SK-N-SH (cell line): ENCODE data around the gene GDAP2. TPM values are rescaled to one million over a fixed set of nuclear protein-coding genes. Genes with fewer than 3 reads are reported as not detected.

Experiments
- CTCF ChIA-PET: fragments of 300-600, 350-600 bp; formaldehyde crosslinking; extraction: SDS; loops from one replicate; lab custom pipeline; 2021; lab: Yijun Ruan, JAX
- POLR2A ChIA-PET: fragments of 350-600 bp; sonication (Branson Sonifier 250); formaldehyde crosslinking; extraction: SDS; loops from one replicate; lab custom pipeline; 2020; ENCODE audit warnings: antibody characterized with exemption, inconsistent platforms; lab: Yijun Ruan, JAX
- DNase-seq: peaks from one replicate; pipeline ENCODE4 v3.0.0; 2012
- H2AFZ ChIP-seq: fragments of 200-600 bp; sonication (generic); 2 replicates; pipeline ENCODE4 v1.8.1; 2016; ENCODE audit warnings: antibody characterized with exemption, mild to moderate bottlenecking, low read depth
- H3F3A ChIP-seq: fragments of 200-600 bp; sonication (generic); replicated peaks from 2 replicates; pipeline ENCODE3; 2016; ENCODE audit warnings: antibody characterized with exemption, mild to moderate bottlenecking; ENCODE audit not compliant: insufficient read depth
- H3K27ac ChIP-seq, 2 experiments: fragments of 200-500 bp in 1 of 2; fragments of 200-600 bp in 1 of 2; sonication (Bioruptor generic) in 1 of 2; sonication (generic), shearing (Covaris generic) in 1 of 2; 2 replicates each; pipeline versions ENCODE4 v1.5.1 to v1.6.1; 2014 to 2016; ENCODE audit warnings: low read depth in 2 of 2, inconsistent platforms in 1 of 2, low read length in 1 of 2, mild to moderate bottlenecking in 1 of 2, mixed read lengths in 1 of 2
- H3K27me3 ChIP-seq: fragments of 200-600 bp; sonication (generic), shearing (Covaris generic); 2 replicates; pipeline ENCODE4 v1.6.1; 2016; ENCODE audit warnings: mixed run types; ENCODE audit not compliant: insufficient read depth
- H3K36me3 ChIP-seq, 2 experiments: fragments of 200-500 bp in 1 of 2; fragments of 200-600 bp in 1 of 2; sonication (Bioruptor generic) in 1 of 2; sonication (generic) in 1 of 2; replicated peaks in 1 of 2; 2 replicates each; pipeline versions ENCODE3 to v1.5.1; 2014 to 2016; ENCODE audit warnings: low read length in 1 of 2, mild to moderate bottlenecking in 1 of 2; ENCODE audit not compliant: insufficient read depth in 2 of 2, control insufficient read depth in 1 of 2
- H3K4me1 ChIP-seq, 2 experiments: fragments of 200-500 bp in 1 of 2; fragments of 200-600 bp in 1 of 2; sonication (Bioruptor generic) in 1 of 2; sonication (generic), shearing (Covaris generic) in 1 of 2; 2 replicates each; pipeline versions ENCODE4 v1.5.1 to v1.6.1; 2014 to 2016; ENCODE audit warnings: low read depth in 1 of 2, low read length in 1 of 2, mixed run types in 1 of 2; ENCODE audit not compliant: insufficient read depth in 2 of 2, control insufficient read depth in 1 of 2
- H3K4me2 ChIP-seq: fragments of 200-600 bp; sonication (generic), shearing (Covaris generic); 2 replicates; pipeline ENCODE4 v1.6.1; 2017; ENCODE audit warnings: mixed run types
- H3K4me3 ChIP-seq, 2 experiments: fragments of 200-500 bp in 1 of 2; fragments of 200-600 bp in 1 of 2; sonication (Bioruptor generic) in 1 of 2; sonication (generic), shearing (Covaris generic) in 1 of 2; 2 replicates each; pipeline versions ENCODE4 v1.5.1 to v1.8.1; 2014 to 2016; ENCODE audit warnings: low read depth in 2 of 2, inconsistent platforms in 1 of 2, low read length in 1 of 2, mild to moderate bottlenecking in 1 of 2, mixed read lengths in 1 of 2, moderate library complexity in 1 of 2
- H3K79me2 ChIP-seq: fragments of 200-600 bp; sonication (generic); 2 replicates; pipeline ENCODE4 v1.8.1; 2017; ENCODE audit warnings: mild to moderate bottlenecking; ENCODE audit not compliant: insufficient read depth
- H3K9ac ChIP-seq: fragments of 200-600 bp; sonication (generic); 2 replicates; pipeline ENCODE4 v1.6.1; 2017; ENCODE audit warnings: mixed run types
- H3K9me2 ChIP-seq: fragments of 200-600 bp; sonication (generic); 2 replicates; pipeline ENCODE4 v1.6.1; 2017; ENCODE audit warnings: mixed run types
- H3K9me3 ChIP-seq: fragments of 200-600 bp; sonication (generic); 2 replicates; pipeline ENCODE4 v1.6.1; 2017; ENCODE audit warnings: mixed run types, mild to moderate bottlenecking, moderate library complexity
- H4K20me1 ChIP-seq: fragments of 200-600 bp; sonication (generic); 2 replicates; pipeline ENCODE4 v1.6.1; 2017; ENCODE audit warnings: mild to moderate bottlenecking, mixed run types; ENCODE audit not compliant: insufficient read depth
- CHD2 ChIP-seq: fragments of 150-350 bp; IDR thresholded peaks from 2 replicates; pipeline ENCODE4 v1.6.1; 2018; ENCODE audit warnings: low read length; ENCODE audit not compliant: partially characterized antibody
- CTCF ChIP-seq: fragments of 200-600 bp; sonication (generic); IDR thresholded peaks from 2 replicates; pipeline ENCODE4 v1.6.1; 2017; ENCODE audit warnings: antibody characterized with exemption, mild to moderate bottlenecking, moderate library complexity
- ELF1 ChIP-seq: IDR thresholded peaks from 2 replicates; pipeline ENCODE4 v1.4.0; 2012
- EP300 ChIP-seq, 2 experiments: IDR thresholded peaks; 2 replicates each; pipeline versions ENCODE4 v1.4.0 to v1.6.1; 2012; ENCODE audit warnings: borderline replicate concordance in 1 of 2, low read depth in 1 of 2, low read length in 1 of 2
- EZH2phosphoT487 ChIP-seq: fragments of 200-600 bp; sonication (generic); IDR thresholded peaks from 2 replicates; pipeline ENCODE4 v1.6.1; 2017; ENCODE audit warnings: low read depth, mixed run types, mild to moderate bottlenecking, antibody characterized with exemption, moderate library complexity, borderline replicate concordance
- FOSL2 ChIP-seq: IDR thresholded peaks from 2 replicates; pipeline ENCODE4 v1.4.0; 2012; ENCODE audit warnings: low read depth, mild to moderate bottlenecking, moderate library complexity, borderline replicate concordance
- FOXJ3 ChIP-seq: sonication (generic); formaldehyde crosslinking; IDR thresholded peaks from 2 replicates; pipeline ENCODE4 v1.5.1; 2020; ENCODE audit warnings: mild to moderate bottlenecking, missing genetic modification reagents
- GATA2 ChIP-seq: sonication (generic); formaldehyde crosslinking; IDR thresholded peaks from 2 replicates; pipeline ENCODE4 v1.5.0; 2020; ENCODE audit warnings: mild to moderate bottlenecking, missing genetic modification reagents
- JUND ChIP-seq: IDR thresholded peaks from 2 replicates; pipeline ENCODE4 v1.4.0; 2012
- MEF2A ChIP-seq: IDR thresholded peaks from 2 replicates; pipeline ENCODE4 v1.4.0; 2012; ENCODE audit warnings: low read depth, borderline replicate concordance
- MXI1 ChIP-seq: IDR thresholded peaks from 2 replicates; pipeline ENCODE4 v1.6.1; 2012; ENCODE audit warnings: mild to moderate bottlenecking, low read depth, low read length, improper control_type of control experiment
- RAD21 ChIP-seq: IDR thresholded peaks from 2 replicates; pipeline ENCODE4 v1.6.1; 2012; ENCODE audit warnings: mild to moderate bottlenecking, low read length
- RFX5 ChIP-seq: IDR thresholded peaks from 2 replicates; pipeline ENCODE4 v1.6.1; 2012; ENCODE audit warnings: mild to moderate bottlenecking, improper control_type of control experiment, low read length
- TCF12 ChIP-seq: IDR thresholded peaks from 2 replicates; pipeline ENCODE4 v1.4.0; 2012
- ZBTB33 ChIP-seq: IDR thresholded peaks from 2 replicates; pipeline ENCODE4 v1.4.0; 2012; ENCODE audit warnings: low read depth, borderline replicate concordance
- WGBS: methylation state at CpG from one replicate; pipeline ENCODE4 v1.1.6; 2017; ENCODE audit warnings: low lambda C conversion rate; 5-methylcytosine and 5-hydroxymethylcytosine counted together
- polyA plus RNA-seq, 3 experiments: library from polyadenylated mRNA; depleted of rRNA; stranded (reverse); fragments of >200 nt; gene quantifications; 2 replicates each; pipeline ENCODE4 v1.2.3, GENCODE V29; 2012
- TF ChIP-seq, protein P1 (sequence below): fragments of 150-350 bp; IDR thresholded peaks from 2 replicates; pipeline ENCODE4 v1.6.1; 2017; ENCODE audit warnings: antibody characterized with exemption, low read length, low read depth, borderline replicate concordance

Gene GDAP2
- polyA plus RNA-seq, 1 of the 3 experiments (the other 2 are of a cell fraction) = 5.6 TPM

- TF ChIP-seq, protein P1, sequence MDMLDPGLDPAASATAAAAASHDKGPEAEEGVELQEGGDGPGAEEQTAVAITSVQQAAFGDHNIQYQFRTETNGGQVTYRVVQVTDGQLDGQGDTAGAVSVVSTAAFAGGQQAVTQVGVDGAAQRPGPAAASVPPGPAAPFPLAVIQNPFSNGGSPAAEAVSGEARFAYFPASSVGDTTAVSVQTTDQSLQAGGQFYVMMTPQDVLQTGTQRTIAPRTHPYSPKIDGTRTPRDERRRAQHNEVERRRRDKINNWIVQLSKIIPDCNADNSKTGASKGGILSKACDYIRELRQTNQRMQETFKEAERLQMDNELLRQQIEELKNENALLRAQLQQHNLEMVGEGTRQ = no peak
- no peak for TF ChIP-seq RFX5
- TF ChIP-seq CTCF = no peak
- no peak for TF ChIP-seq MXI1
- no peak for TF ChIP-seq ELF1
- no peak for TF ChIP-seq GATA2
- TF ChIP-seq MEF2A = peak; percentile 30; the same call in 1 of the 2 replicates
- peak; percentile 94 for TF ChIP-seq FOSL2
- TF ChIP-seq TCF12 = peak; percentile 92
- TF ChIP-seq RAD21 = no peak
- no peak for TF ChIP-seq CHD2
- peak; percentile 53 to 87; a peak in 2 of 4 replicates for TF ChIP-seq EP300 (IDR thresholded peaks at IDR 0.05; ENCODE audit: borderline replicate concordance in 1 of 2, low read depth in 1 of 2, low read length in 1 of 2)
- no peak for TF ChIP-seq EZH2phosphoT487
These were observed 102.8 kb downstream of the GDAP2 start (continued) for GRCh38 chr1:117826540-117827078.

GRCh38 chr1:117826119-117826518 lies 103.3 kb downstream of the GDAP2 start:
- peak overlapping the region; percentile 73 to 98 for H3K27ac ChIP-seq
- no peak overlapping the region; the same call in 1 of the 2 replicates for H2AFZ ChIP-seq
- H3F3A ChIP-seq = peaks cover 42% of the 10 kb centered on the region
- H3K9me3 ChIP-seq = no peaks in the 10 kb centered on the region
- H3K27me3 ChIP-seq = no peaks in the 10 kb centered on the region
- CTCF ChIA-PET = interaction anchor here (1.1 kb wide), 1 partner anchor 20 kb away, joined by 3 read pairs; no protein-coding TSS in a partner anchor
- 55% methylated on average over 2 of the region's 2 CpGs for WGBS
- POLR2A ChIA-PET = no interaction called here
- no peaks in the 10 kb centered on the region for H3K36me3 ChIP-seq
- no peaks in the 10 kb centered on the region for H3K9me2 ChIP-seq
- no peak for TF ChIP-seq ZBTB33
- no peak for TF ChIP-seq CTCF
- no peak for TF ChIP-seq FOXJ3 (CRISPR knock-in tag)
- no peak for TF ChIP-seq JUND
- TF ChIP-seq MEF2A = no peak
- no peaks in the 10 kb centered on the region for H3K79me2 ChIP-seq
- peak overlapping the region; percentile 58; the same call in 1 of the 2 replicates for H3K4me2 ChIP-seq
- DNase-seq = no peak
- H3K4me3 ChIP-seq = no peak overlapping the region
- H3K4me1 ChIP-seq = peaks cover 32 to 49% of the 10 kb centered on the region in 2 experiments
- peak overlapping the region; percentile 53; the same call in 1 of the 2 replicates for H3K9ac ChIP-seq
- no peaks in the 10 kb centered on the region for H4K20me1 ChIP-seq
